Spleen (tissue), 11 donors: ENCODE measurements around the gene CBLN3. TPM values are rescaled to one million over a fixed set of nuclear protein-coding genes. Genes with fewer than 3 reads are reported as not detected.

ENCODE experiments used
- DNase-seq: peaks from one replicate; pipeline ENCODE4 v3.0.0-alpha.2; 2020
- H3K27ac ChIP-seq, 8 donors: fragments of 200-600 bp; sonication (generic) in 7 of 8; 1 replicate in 4 of 8; 2 replicates in 4 of 8; pipeline versions ENCODE4 v1.5.0 to v1.8.0; 2016 to 2021; ENCODE audit warnings: inconsistent platforms in 4 of 8, mild to moderate bottlenecking in 4 of 8, moderate library complexity in 1 of 8
- H3K27me3 ChIP-seq, 7 donors: fragments of 200-600 bp; sonication (generic) in 6 of 7; replicated peaks in 1 of 7; 1 replicate in 4 of 7; 2 replicates in 3 of 7; pipeline versions ENCODE4 v1.5.0 to v1.8.0; 2016 to 2021; ENCODE audit warnings: inconsistent platforms in 3 of 7, mild to moderate bottlenecking in 1 of 7
- H3K36me3 ChIP-seq, 6 donors: fragments of 200-600 bp; sonication (generic) in 5 of 6; 1 replicate in 4 of 6; 2 replicates in 2 of 6; pipeline versions ENCODE4 v1.5.0 to v1.8.0; 2016 to 2021; ENCODE audit warnings: inconsistent platforms in 2 of 6
- H3K4me1 ChIP-seq, 6 donors: fragments of 200-600 bp; sonication (generic) in 5 of 6; 1 replicate in 3 of 6; 2 replicates in 3 of 6; pipeline versions ENCODE4 v1.5.0 to v1.8.0; 2016 to 2021; ENCODE audit warnings: inconsistent platforms in 3 of 6
- H3K4me3 ChIP-seq, 8 donors: fragments of 200-600 bp; sonication (generic) in 7 of 8; 1 replicate in 4 of 8; 2 replicates in 4 of 8; pipeline versions ENCODE4 v1.5.0 to v1.8.0; 2016 to 2021; ENCODE audit warnings: inconsistent platforms in 4 of 8, mild to moderate bottlenecking in 4 of 8, moderate library complexity in 2 of 8
- H3K9me3 ChIP-seq, 8 donors: fragments of 200-600 bp; sonication (generic) in 7 of 8; 1 replicate in 4 of 8; 2 replicates in 4 of 8; pipeline versions ENCODE4 v1.5.0 to v1.8.0; 2016 to 2021; ENCODE audit warnings: inconsistent platforms in 4 of 8
- CTCF ChIP-seq, 11 experiments: fragments of 200-600 bp in 7 of 11; fragments of 450-650 bp in 4 of 11; sonication (generic) in 4 of 11; IDR thresholded peaks in 8 of 11; conservative IDR thresholded peaks in 3 of 11; 1 replicate in 7 of 11; 2 replicates in 4 of 11; pipeline versions ENCODE4 v1.4.0 to v1.8.0; 2016 to 2021; ENCODE audit warnings: antibody characterized with exemption in 11 of 11, inconsistent platforms in 4 of 11, mild to moderate bottlenecking in 1 of 11
- POLR2A ChIP-seq, 3 donors: fragments of 450-650 bp; IDR thresholded peaks; one replicate each; pipeline ENCODE4 v1.5.1; 2017; ENCODE audit warnings: antibody characterized with exemption in 3 of 3, mild to moderate bottlenecking in 1 of 3
- POLR2AphosphoS5 ChIP-seq, 3 donors: sonication (generic); formaldehyde crosslinking; IDR thresholded peaks; one replicate each; pipeline ENCODE4 v1.5.1; 2017; ENCODE audit warnings: antibody characterized with exemption in 3 of 3
- WGBS, 5 donors: extraction: QIAGEN DNeasy Blood & Tissue Kit in 3 of 5; methylation state at CpG; one replicate each; pipeline versions ENCODE4 v1.1.5 to v1.1.7; 2013 to 2018; 5-methylcytosine and 5-hydroxymethylcytosine counted together
- intact Hi-C: fragments of 100-400 bp; cut with DNase I; formaldehyde crosslinking; loops from one replicate; pipeline ENCODE4 v1.15.0; 2023; ENCODE audit warnings: low total_unique reads
- polyA plus RNA-seq, 3 donors: library from polyadenylated mRNA; stranded (reverse); fragments of 200-250 nt; gene quantifications; one replicate each; pipeline ENCODE4 v1.2.1, GENCODE V29; 2013
- total RNA-seq, 7 donors: library from RNA; depleted of rRNA in 3 of 7; stranded (reverse); fragments of >200 nt in 3 of 7; fragmentation: NEBNext Ultra II Directional in 4 of 7; extraction: Animal tissue kit (Norgen Biotek cat#: 25700) in 4 of 7; gene quantifications; one replicate each; pipeline versions ENCODE4 v1.1.0 to v1.2.1, GENCODE V29; 2016 to 2021
- donor health status: healthy with polysubstance abuse.
- donor health status: DM: no; HTN: no; CAD: no; lungs with moderate emphysema.
- donor health status: DM: no; HTN: no; CAD: no.
- donor health status: Bipolar disorder and iron deficiency.
- donor health status: healthy.
- donor health status: DM: no; HTN: no; CAD: no.
- donor health status: DM: yes; HTN: yes; CAD: no.

The CBLN3 gene
- total and polyA plus RNA-seq, 10 donors = 4.3 to 21.7 (median 10.2) TPM

- peaks cover 21 to 79% (median 46%) of the 10 kb centered on the region in 6 donors for H3K4me1 ChIP-seq
- TF ChIP-seq CTCF (IDR thresholded peaks at IDR 0.05 in 8 of 11, conservative IDR thresholded peaks at IDR 0.05 in 3 of 11) (no peak), POLR2AphosphoS5 (IDR thresholded peaks at IDR 0.05) (peak in 2 of 3 donors; percentile 74 to 78), POLR2A (IDR thresholded peaks at IDR 0.05) (no peak)
- no peaks in the 10 kb centered on the region for H3K27me3 ChIP-seq
- peaks cover 0 to 50% (median 33%) of the 10 kb centered on the region in 6 donors for H3K36me3 ChIP-seq
- WGBS, 5 donors = 16 to 44% (median 19%) methylated on average over 4 to 19 of the region's 19 CpGs
- no peaks in the 10 kb centered on the region for H3K9me3 ChIP-seq
- DNase-seq = peak; percentile 90
- peak overlapping the region; percentile 97 to 100 (median 98) for H3K27ac ChIP-seq
- H3K4me3 ChIP-seq = peak overlapping the region; percentile 64 to 91 (median 74)
- intact Hi-C loops = loop anchor here (5.0 kb wide), 1 partner anchor 94 kb away; the partner anchor contains the start of genes ADCY4 and RIPK3
Measured at GRCh38 chr14:24430682-24431568, 1.5 kb upstream of the CBLN3 start.

- Histone ChIP-seq H3K36me3 (peaks cover 0 to 43% (median 31%) of the 10 kb centered on the region in 6 donors), H3K27ac (peak overlapping the region; percentile 97 to 100 (median 98)), H3K4me3 (peak overlapping the region; percentile 64 to 91 (median 74)), H3K9me3 (no peaks in the 10 kb centered on the region), H3K27me3 (no peaks in the 10 kb centered on the region), H3K4me1 (peaks cover 20 to 79% (median 43%) of the 10 kb centered on the region in 6 donors)
- TF ChIP-seq CTCF (IDR thresholded peaks at IDR 0.05 in 8 of 11, conservative IDR thresholded peaks at IDR 0.05 in 3 of 11) (peak in 2 of 11 experiments; percentile 3 to 5), POLR2A (IDR thresholded peaks at IDR 0.05) (no peak)
- intact Hi-C loops = loop anchor here (5.0 kb wide), 1 partner anchor 93 kb away; the partner anchor contains the start of genes ADCY4 and RIPK3
- 0 to 1% (median 0%) methylated on average over 10 to 28 of the region's 28 CpGs for WGBS, 5 donors
- peak; percentile 95 for DNase-seq
Measured at GRCh38 chr14:24430143-24430681, 744 bp upstream of the CBLN3 start.

GRCh38 chr14:24428628-24429394, 657 bp downstream of the CBLN3 start:
- no peaks in the 10 kb centered on the region for H3K9me3 ChIP-seq
- H3K27me3 ChIP-seq = no peaks in the 10 kb centered on the region
- intact Hi-C loops = no loop called here
- peak; percentile 85 for DNase-seq
- WGBS, 5 donors = 86 to 94% (median 92%) methylated on average over 14 to 18 of the region's 18 CpGs
- H3K27ac ChIP-seq = peak overlapping the region; percentile 97 to 100 (median 98)
- H3K4me1 ChIP-seq = peaks cover 20 to 76% (median 43%) of the 10 kb centered on the region in 6 donors
- TF ChIP-seq POLR2AphosphoS5 (IDR thresholded peaks at IDR 0.05) (no peak), POLR2A (IDR thresholded peaks at IDR 0.05) (no peak), CTCF (IDR thresholded peaks at IDR 0.05 in 8 of 11, conservative IDR thresholded peaks at IDR 0.05 in 3 of 11) (no peak)
- peaks cover 0 to 29% (median 22%) of the 10 kb centered on the region in 6 donors for H3K36me3 ChIP-seq
- peak overlapping the region in 6 of 8 donors; percentile 64 to 91 (median 76) for H3K4me3 ChIP-seq
